GM18507 (cell line): Measurements from ENCODE around the gene SLC66A3.

Source experiments
- DNase-seq: peaks from one replicate; pipeline ENCODE4 v3.0.0; 2011; ENCODE audit warnings: low read depth; ENCODE audit not compliant: insufficient read length; ENCODE audit errors: extremely low spot score
- FAIRE-seq: peaks from 2 replicates; lab custom pipeline; 2011; peaks lifted over from hg19 to GRCh38; lab: Jason Lieb, UNC

The SLC66A3 gene

GRCh38 chr2:11196246-11196645 lies 41.0 kb downstream of the SLC66A3 start:
- DNase-seq (no peak), FAIRE-seq (no peak)

DNA sequence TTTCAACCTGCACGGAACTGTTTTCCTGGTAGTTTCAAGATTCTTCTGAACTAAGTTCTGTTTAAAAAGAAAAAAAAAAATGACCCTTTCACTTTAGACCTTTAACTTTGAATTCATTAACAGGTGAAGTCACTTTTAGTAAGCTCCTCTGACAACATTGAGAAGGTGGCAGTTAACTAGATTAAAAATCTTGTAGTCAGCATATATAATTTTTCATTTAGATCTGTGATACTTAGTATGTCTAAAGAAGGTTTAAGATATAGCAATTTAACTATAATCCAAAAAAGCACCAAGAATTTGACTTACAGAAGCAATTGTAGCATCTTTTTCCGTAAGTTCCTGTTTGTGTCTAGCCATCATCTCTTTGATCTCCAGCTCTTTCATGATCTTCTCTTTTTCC lies 45.4 kb downstream of the SLC66A3 start:
- DNase-seq (no peak), FAIRE-seq (no peak)

DNA sequence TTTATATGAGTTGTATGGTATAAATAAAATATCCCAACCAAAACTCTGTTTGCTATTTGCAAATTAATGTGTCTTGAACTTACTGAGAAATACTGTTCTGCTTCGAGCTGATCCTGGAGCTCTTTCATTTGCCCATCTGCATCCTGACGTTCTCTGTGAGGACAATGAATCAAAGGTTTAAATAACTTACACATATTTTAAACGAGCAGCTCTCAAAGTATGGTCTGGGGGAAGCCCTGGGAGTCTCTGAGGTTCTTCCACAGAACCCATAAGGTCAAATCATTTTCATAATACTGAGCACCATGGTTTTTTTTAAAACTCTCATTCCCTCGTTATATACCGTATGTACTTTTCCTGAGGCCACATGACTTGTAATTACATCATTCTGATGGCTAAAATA lies 46.7 kb downstream of the SLC66A3 start:
- FAIRE-seq (no peak), DNase-seq (no peak)

DNA sequence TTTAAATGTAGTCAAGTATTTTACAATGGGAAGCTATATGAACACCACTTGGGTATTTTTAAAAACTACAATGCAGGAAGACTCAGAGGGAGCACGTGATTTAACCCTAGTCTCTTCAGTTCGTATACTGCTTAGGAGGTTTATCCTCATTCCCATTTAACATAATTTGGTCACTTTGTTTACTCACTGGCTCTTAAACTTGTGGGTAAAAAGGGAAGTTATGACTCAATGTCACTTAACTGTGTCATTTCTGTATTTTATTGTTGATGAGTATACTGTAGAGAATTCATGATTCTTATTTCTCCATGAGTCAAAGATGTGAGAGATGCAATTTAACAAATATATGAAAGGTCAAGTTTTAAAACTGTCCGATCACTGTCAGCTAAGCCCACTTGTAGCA lies 48.2 kb downstream of the SLC66A3 start:
- FAIRE-seq (no peak), DNase-seq (no peak)

DNA sequence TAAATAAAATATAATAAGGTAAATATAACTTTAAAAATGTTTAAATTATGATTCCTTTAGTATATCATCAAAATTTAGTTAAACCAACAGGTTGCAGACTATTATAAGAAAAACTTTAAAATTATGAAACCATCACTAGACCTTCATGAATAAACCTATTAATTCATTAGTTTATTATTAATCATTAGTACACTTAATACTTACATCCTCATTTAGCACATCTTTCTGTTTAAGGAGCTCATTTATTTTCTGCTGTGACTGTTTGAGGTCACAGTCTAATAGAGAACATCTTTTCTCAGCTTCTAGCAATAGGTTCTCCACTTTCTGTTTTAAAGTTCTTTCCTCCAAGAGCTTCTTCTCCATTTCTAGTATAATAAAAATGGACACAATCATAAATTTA lies 52.8 kb downstream of the SLC66A3 start:
- FAIRE-seq: no peak
- DNase-seq: no peak

- no peak for DNase-seq
- no peak for FAIRE-seq
Observed at GRCh38 chr2:11212645-11213044, 57.4 kb downstream of the SLC66A3 start.

- DNase-seq: no peak
- no peak for FAIRE-seq
Observed at GRCh38 chr2:11213090-11213638, 57.9 kb downstream of the SLC66A3 start.

- DNase-seq: no peak
- no peak for FAIRE-seq
Observed at GRCh38 chr2:11213975-11214374, 58.7 kb downstream of the SLC66A3 start.

DNA sequence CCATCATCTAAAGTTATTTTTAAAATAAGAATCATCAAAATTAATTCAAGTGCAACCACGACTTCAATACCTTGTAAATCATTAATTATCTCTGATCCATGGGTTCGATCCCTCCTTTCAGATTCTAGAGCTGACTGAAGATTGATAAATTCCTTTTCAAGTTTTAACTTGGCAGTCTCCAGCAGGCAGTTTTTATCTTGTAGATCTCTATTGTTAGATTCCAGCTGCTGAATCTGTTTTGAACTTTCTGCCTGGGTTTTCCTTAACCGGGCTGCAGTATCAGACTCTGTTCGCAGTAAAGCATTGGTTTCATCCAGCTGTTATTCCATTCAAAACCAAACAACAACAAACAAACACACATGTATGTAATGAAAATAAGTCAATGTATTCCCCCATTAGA lies 59.5 kb downstream of the SLC66A3 start:
- FAIRE-seq (no peak), DNase-seq (no peak)

GRCh38 chr2:11215407-11215806 lies 60.1 kb downstream of the SLC66A3 start:
- FAIRE-seq (no peak), DNase-seq (no peak)

DNA sequence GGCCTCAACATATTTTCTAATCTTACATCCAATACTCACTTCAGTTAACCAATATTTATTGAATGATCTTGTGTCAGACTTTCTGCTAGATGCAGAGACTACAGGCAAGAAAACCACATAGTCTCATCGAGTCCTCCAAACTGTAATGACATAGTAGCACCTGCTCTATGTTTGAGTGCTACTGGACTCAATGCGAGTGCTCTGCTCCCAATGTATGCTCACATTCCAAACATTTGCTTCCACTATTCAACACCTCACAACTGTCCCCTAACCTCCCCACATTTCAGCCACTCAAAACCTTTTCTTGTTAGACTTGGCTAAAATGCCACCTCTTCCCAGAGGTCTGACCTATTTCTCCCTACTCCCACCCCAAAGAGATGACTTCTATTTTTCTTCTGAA lies 65.2 kb downstream of the SLC66A3 start:
- FAIRE-seq (no peak), DNase-seq (no peak)

DNA sequence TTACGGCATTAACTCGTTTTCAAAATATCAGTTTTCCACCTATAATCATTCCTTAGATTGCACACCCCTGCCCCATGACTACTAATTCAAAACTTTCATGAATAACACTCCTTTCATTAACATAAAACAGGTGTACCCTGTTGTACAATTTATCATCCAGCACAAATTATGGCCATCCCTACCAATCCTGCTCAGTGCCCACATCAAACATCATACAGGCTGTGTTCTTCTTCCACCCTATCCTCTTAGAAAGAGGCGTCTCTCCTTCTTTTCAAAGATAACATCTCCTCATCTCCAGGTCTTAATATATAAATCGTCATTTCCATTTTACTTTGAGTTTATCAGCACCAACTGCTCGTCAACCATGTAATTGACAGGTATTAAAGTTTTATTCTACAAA lies 67.6 kb downstream of the SLC66A3 start:
- no peak for FAIRE-seq
- no peak for DNase-seq

DNA sequence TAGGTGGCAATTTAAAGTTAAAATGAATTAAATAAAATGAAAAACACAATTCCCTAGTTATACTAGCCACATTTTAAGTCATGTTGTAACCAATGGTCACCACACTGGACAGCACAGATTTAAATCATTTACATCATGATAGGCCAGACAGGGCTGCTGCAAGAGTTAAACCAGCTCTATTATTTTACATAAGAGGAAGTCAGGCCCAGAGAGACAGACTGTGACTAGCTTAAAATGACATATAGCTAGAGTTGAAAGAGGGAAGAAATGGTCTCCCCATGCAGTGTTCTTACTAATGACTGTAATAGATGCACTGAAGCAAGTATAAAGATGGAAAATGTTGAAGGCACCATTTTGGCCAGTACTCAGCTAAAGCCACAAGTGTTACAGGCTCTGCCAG lies 69.6 kb downstream of the SLC66A3 start:
- DNase-seq: no peak
- FAIRE-seq: no peak

GRCh38 chr2:11227595-11227994 lies 72.3 kb downstream of the SLC66A3 start:
- DNase-seq (no peak), FAIRE-seq (peak; percentile 38)
